HEK293T (cell line): Measurements from ENCODE around the gene TLE4.

Source experiments
- CTCF ChIA-PET: fragments of 350-600 bp; formaldehyde crosslinking; extraction: SDS; loops from one replicate; lab custom pipeline; 2021; ENCODE audit warnings: antibody characterized with exemption, inconsistent platforms; lab: Yijun Ruan, JAX
- POLR2A ChIA-PET: fragments of 350-600 bp; formaldehyde crosslinking; extraction: SDS; loops from one replicate; lab custom pipeline; 2020; ENCODE audit warnings: antibody characterized with exemption, inconsistent platforms; lab: Yijun Ruan, JAX
- DNase-seq: peaks from one replicate; pipeline ENCODE4 v3.0.0; 2012; ENCODE audit warnings: mixed read lengths; ENCODE audit errors: extremely low spot score
- ARNT ChIP-seq: fragments of 450-650 bp; IDR thresholded peaks from 2 replicates; pipeline ENCODE4 v1.6.1; 2017; ENCODE audit warnings: mild to moderate bottlenecking
- BHLHE40 ChIP-seq: fragments of 450-650 bp; IDR thresholded peaks from 2 replicates; pipeline ENCODE4 v1.6.1; 2016; ENCODE audit warnings: mild to moderate bottlenecking, moderate library complexity, borderline replicate concordance
- CTBP1 ChIP-seq: fragments of 450-650 bp; IDR thresholded peaks from 2 replicates; pipeline ENCODE4 v1.6.1; 2016; ENCODE audit warnings: borderline replicate concordance
- ELF4 ChIP-seq: fragments of 450-650 bp; IDR thresholded peaks from 2 replicates; pipeline ENCODE4 v1.6.1; 2017; ENCODE audit warnings: antibody characterized with exemption
- FOXA1 ChIP-seq: fragments of 450-650 bp; IDR thresholded peaks from 2 replicates; pipeline ENCODE4 v1.6.1; 2016; ENCODE audit warnings: mild to moderate bottlenecking
- FOXK2 ChIP-seq: fragments of 450-650 bp; IDR thresholded peaks from 2 replicates; pipeline ENCODE4 v1.6.1; 2016; ENCODE audit warnings: mild to moderate bottlenecking
- FOXM1 ChIP-seq: fragments of 450-650 bp; IDR thresholded peaks from 2 replicates; pipeline ENCODE4 v1.6.1; 2017; ENCODE audit warnings: mild to moderate bottlenecking, borderline replicate concordance
- HDGF ChIP-seq: fragments of 450-650 bp; IDR thresholded peaks from 2 replicates; pipeline ENCODE4 v1.6.1; 2017; ENCODE audit warnings: antibody characterized with exemption, borderline replicate concordance
- L3MBTL2 ChIP-seq: fragments of 450-650 bp; conservative IDR thresholded peaks from 2 replicates; pipeline ENCODE4 v1.6.1; 2016; ENCODE audit warnings: mild to moderate bottlenecking
- LEF1 ChIP-seq: fragments of 450-650 bp; IDR thresholded peaks from 2 replicates; pipeline ENCODE4 v1.6.1; 2017; ENCODE audit warnings: mild to moderate bottlenecking, borderline replicate concordance
- NFRKB ChIP-seq: fragments of 450-650 bp; IDR thresholded peaks from 2 replicates; pipeline ENCODE4 v1.6.1; 2016; ENCODE audit warnings: mild to moderate bottlenecking, moderate library complexity
- SP1 ChIP-seq: fragments of 450-650 bp; IDR thresholded peaks from 2 replicates; pipeline ENCODE4 v1.6.1; 2017
- SUZ12 ChIP-seq: fragments of 450-650 bp; IDR thresholded peaks from 2 replicates; pipeline ENCODE4 v1.6.1; 2016; ENCODE audit warnings: mild to moderate bottlenecking
- TARDBP ChIP-seq: fragments of 450-650 bp; IDR thresholded peaks from 2 replicates; pipeline ENCODE4 v1.6.1; 2016
- ZNF384 ChIP-seq: fragments of 450-650 bp; IDR thresholded peaks from 2 replicates; pipeline ENCODE4 v1.6.1; 2016
- TF ChIP-seq, protein P1 (sequence below): fragments of 450-650 bp; IDR thresholded peaks from 2 replicates; pipeline ENCODE4 v1.6.1; 2016

TLE4 gene

DNA sequence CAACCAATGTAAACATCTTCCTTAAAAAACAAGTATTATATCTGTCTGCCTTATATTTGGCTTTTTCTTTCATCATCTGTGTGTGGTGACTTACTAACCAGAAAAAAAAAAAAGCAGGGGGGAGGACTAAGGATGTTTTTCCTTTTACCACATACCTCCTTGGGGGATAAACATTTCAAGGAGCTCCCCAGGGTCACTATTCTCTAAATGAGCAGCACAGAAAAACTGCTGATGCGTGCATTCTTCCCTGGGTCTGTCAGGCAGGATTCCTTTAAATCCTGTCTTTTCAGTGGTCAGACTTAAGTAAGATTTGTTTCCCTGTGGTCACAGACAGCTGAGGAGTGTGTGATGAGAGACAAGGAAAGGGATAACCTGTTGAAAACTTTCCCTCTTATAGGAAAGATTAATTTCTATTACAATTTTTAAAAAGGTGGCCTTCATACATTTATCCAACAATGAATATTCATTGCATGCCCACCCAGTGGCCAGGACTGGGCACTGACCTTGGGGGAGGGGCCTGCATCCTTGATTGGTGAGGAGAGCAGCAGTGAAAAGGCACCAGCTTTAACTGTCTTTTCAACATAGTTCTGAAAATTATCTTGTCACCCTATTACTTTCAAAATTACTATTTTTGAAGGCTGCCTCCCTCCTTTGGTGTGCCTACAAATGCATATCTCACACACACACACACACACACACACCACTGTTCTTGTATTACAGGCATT, 123.1 kb downstream of the TLE4 start:
- DNase-seq: no peak
- ChIA-PET CTCF (interaction anchor here (0.5 to 1.1 kb wide), 4 partner anchors 38 to 221 kb away, joined by 3 to 4 read pairs (median 3); partner anchors contain the start of gene TLE4), POLR2A (interaction anchor here (2.5 kb wide), 1 partner anchor 123 kb away, joined by 13 read pairs; the partner anchor contains the start of gene TLE4)
- TF ChIP-seq, protein P1, sequence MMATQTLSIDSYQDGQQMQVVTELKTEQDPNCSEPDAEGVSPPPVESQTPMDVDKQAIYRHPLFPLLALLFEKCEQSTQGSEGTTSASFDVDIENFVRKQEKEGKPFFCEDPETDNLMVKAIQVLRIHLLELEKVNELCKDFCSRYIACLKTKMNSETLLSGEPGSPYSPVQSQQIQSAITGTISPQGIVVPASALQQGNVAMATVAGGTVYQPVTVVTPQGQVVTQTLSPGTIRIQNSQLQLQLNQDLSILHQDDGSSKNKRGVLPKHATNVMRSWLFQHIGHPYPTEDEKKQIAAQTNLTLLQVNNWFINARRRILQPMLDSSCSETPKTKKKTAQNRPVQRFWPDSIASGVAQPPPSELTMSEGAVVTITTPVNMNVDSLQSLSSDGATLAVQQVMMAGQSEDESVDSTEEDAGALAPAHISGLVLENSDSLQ: no peak
- TF ChIP-seq TARDBP (no peak), BHLHE40 (no peak)

GRCh38 chr9:79695531-79696175, 123.9 kb downstream of the TLE4 start:
- ChIA-PET CTCF (interaction anchor here (0.7 to 1.1 kb wide), 2 partner anchors 10 to 124 kb away, joined by 3 to 5 read pairs; partner anchors contain the start of gene TLE4), POLR2A (no interaction called here)
- no peak for DNase-seq
- no peak for TF ChIP-seq FOXM1
- TF ChIP-seq, protein P1: no peak

DNA sequence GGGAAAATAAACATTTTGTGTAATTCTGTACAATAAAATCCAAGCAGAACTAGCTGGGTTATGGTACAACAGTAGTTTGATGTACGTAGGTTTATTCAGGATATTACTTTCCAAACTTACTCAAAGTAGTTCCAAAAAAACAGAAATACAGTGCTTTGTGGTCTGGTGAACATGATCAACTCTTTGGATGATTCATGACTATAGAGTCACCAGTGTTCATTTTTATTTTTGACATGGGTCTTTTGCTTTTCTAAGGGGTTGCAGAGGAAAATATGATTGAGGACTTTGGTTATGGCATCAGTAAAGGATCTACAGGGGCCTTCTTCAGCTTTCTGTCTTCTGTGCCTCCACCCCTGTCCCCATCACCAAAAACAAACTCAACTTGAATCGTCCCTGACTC, 127.2 kb downstream of the TLE4 start:
- no peak for DNase-seq
- POLR2A ChIA-PET: interaction anchor here (2.1 kb wide), 1 partner anchor 127 kb away, joined by 8 read pairs; the partner anchor contains the start of gene TLE4

DNA sequence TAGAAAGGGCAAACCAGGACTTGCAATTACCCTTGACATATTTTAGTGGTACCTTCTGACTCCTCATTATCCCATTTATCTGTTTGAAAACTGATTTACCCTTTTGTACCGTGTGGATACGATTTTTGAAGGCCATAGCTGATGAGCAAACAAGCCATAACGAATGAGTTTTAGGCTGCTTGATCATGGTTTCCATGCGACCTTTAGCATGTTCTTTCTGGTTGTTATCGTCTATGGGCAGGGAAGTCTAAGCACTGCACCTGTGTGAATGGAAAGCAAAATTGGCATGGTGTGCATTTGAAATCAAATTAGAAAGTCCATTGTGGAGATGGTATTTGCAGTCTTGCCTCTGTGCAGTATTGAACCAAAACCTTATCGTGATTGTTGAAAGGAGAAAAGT, 127.7 kb downstream of the TLE4 start:
- CTCF ChIA-PET: no interaction called here
- TF ChIP-seq SUZ12 (no peak), NFRKB (no peak), FOXA1 (no peak), ARNT (no peak), L3MBTL2 (no peak), SP1 (no peak), TARDBP (no peak), BHLHE40 (no peak), HDGF (no peak), LEF1 (no peak), ELF4 (no peak), FOXK2 (no peak), ZNF384 (no peak), FOXM1 (no peak), CTBP1 (no peak)
- TF ChIP-seq, protein P1: no peak
- POLR2A ChIA-PET: no interaction called here

More for the DNA sequence above, 127.2 kb downstream of the TLE4 start:
- CTCF ChIA-PET: interaction anchor here (0.5 to 0.9 kb wide), 2 partner anchors 32 to 138 kb away, joined by 3 to 5 read pairs; no protein-coding TSS in a partner anchor
- TF ChIP-seq FOXK2: no peak
- TF ChIP-seq, protein P1: no peak
- TF ChIP-seq FOXA1: no peak
- TF ChIP-seq SUZ12: no peak
- no peak for TF ChIP-seq NFRKB
- no peak for TF ChIP-seq SP1
- TF ChIP-seq HDGF: no peak
- TF ChIP-seq BHLHE40: no peak
- TF ChIP-seq LEF1: no peak
- TF ChIP-seq ELF4: no peak

DNA sequence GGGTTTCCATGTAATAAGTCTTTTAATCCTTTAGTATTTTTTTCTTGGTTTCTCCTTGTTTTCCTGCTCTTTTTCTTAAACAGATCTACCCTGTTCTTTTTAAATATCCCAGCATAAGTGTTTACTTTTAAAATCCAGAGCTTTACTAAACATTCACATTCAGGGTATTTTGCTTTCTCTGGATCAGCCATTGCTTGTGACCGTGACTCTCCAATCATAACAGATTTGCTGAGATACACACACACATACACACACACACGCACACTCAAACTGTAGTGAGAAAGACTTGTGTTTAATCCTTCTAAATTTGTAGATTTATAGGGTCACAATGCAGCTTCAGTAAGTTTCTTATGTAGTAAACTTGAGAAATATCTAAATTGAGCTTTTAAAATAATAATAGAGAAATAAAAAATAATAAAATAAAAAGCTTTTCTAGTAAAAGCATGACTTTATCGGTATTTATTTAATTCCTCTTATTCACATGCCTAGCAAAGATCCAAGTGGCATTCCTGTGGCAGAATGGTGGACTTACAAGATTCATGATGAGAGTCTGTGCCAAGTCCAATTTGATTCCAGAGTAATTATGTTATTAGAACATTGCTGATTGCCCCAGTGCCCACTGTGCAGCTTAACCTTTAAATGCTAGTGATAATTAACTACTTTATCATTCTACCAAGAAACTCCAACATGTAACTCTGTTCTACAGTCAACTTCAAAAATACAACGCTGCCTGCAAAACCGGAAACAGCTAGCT, 129.0 kb downstream of the TLE4 start:
- POLR2A ChIA-PET: interaction anchor here (0.6 to 1.1 kb wide), 3 partner anchors 31 to 129 kb away, joined by 3 read pairs; partner anchors contain the start of gene TLE4
- TF ChIP-seq SP1: no peak
- TF ChIP-seq HDGF: no peak
- TF ChIP-seq L3MBTL2: no peak
- TF ChIP-seq NFRKB: no peak
- TF ChIP-seq BHLHE40: no peak
- no peak for DNase-seq
- CTCF ChIA-PET: no interaction called here

More for the DNA sequence above, 127.7 kb downstream of the TLE4 start:
- no peak for DNase-seq
